GM19023 (cell line): ENCODE data around the gene FOXR1.
A peak's percentile ranks its signal among the peaks of the same experiment; 100 is the strongest.
"Not testable (repeated sequence)": the region's sequence is repeated elsewhere in the genome, so short reads cannot be mapped to it uniquely, and the experiment has no call there.

ENCODE experiments used
- ATAC-seq: cut with Tn5 transposase; IDR thresholded peaks from one replicate; pipeline ENCODE4 v1.9.1; 2021; ENCODE audit warnings: mild to moderate bottlenecking, moderate library complexity; ENCODE audit not compliant: unreplicated experiment

Gene FOXR1

DNA sequence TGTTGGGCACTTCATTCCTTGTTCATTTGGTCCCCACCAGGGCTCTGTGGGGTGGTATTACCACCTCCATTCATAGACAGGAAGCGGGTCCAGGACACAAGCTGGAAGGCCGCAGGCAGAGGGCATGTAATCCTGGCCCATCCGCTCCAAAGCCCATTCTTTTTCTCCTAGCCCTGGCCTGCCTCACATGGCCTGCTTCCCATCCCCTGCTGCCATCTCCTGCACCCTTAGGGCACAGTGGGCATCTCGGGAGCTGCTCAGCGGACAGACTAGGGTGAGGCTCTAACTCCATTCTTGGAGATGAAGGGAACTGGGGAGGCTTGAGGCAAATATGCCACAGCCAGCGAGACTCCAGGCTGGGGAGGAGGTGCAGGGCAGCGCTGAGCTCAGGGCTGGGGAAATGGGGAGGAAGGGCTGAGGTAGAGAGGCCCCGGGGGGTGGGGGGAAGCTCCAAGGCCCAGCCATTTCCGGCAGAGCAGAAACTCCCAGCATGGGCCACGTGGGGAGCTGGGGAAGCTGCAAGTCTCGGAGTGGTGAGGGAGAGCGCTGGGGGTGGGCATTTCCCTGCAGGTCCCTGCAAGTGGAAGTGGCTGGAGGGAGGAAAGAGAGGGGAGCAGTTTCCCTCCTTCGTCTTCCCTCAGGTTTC, 31.5 kb upstream of the FOXR1 start:
- ATAC-seq: peak; percentile 50

GRCh38 chr11:118947091-118947490, 24.5 kb upstream of the FOXR1 start:
- ATAC-seq: no peak

GRCh38 chr11:118948000-118948399, 23.6 kb upstream of the FOXR1 start:
- no peak for ATAC-seq

DNA sequence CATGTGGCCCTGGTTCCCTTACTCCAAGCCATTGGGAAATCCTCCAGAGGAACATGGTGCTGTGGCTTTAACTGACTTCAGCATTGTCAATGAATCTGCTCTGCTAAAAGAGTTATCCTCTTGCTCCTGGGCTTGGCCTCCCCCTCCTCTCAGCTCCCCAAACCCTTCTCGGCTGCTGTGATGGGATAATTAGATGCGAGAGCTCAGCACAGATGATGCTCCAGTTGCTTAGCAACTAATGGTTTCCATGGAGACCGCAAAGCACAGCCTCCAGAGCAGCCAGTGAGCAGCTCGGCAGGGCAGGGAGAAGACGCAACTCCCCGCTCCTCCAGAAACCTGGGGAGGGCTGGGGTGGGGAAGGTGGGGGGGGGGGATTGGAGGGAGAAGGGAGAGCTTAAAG, 18.3 kb upstream of the FOXR1 start:
- no peak for ATAC-seq

- ATAC-seq: not testable (repeated sequence)
Observed at GRCh38 chr11:118953976-118954375, 17.6 kb upstream of the FOXR1 start.

DNA sequence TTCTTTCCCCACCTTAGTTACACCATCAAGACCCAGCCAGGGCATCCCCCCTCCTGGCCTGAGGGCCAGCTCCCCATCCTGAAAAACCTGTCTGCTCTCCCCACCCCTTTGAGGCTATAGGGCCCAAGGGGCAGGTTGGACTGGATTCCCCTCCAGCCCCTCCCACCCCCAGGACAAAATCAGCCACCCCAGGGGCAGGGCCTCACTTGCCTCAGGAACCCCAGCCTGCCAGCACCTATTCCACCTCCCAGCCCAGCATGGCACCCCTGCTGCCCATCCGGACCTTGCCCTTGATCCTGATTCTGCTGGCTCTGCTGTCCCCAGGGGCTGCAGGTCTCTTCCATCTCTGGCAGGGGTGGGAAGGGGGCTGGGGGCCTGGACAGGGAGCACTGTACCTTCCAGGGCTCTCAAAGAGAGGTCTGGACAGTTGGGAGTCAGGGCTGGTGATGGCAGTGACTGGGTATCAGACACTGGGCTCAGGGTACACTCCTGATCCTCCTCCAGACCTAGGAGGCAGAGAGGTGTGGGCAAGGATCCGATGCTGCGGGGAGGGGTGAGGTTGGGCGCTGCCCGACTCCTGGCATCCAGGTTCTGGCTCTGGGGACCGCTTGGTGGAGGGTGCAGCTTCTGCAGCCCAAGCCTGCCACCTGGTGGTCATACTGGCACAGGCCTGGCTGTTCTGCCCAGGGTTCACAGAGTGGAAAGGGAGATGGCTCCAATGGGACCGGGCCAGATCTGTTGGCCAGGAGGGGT, 15.3 kb upstream of the FOXR1 start, which contains the start of gene UPK2:
Gene UPK2, plus strand, starts transcription at position 205 of the 753 bp plus-strand sequence. Its CDS starts 53 bp downstream, at position 258.
- no peak for ATAC-seq

- ATAC-seq: no peak
Observed at GRCh38 chr11:118956847-118957469, 14.6 kb upstream of the FOXR1 start.

DNA sequence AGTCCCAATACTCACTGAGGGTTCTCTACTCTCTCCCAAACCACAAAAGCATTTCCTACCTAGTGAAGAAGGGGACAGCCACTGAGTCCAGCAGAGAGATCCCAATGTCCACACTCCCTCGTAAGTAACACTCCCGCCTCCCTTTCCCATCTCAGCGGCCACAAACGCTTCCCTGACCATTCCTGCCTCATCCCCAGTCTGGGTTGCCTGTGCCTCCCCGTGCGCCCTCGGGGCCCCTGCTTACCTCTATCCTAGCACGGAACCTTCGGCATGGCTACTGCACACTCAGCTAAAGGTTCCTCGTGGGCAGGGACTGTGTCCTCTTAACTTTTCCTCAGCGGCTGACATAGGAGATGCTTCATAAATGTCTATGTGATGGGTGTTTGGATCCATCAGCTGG, 14.0 kb upstream of the FOXR1 start:
- no peak for ATAC-seq

DNA sequence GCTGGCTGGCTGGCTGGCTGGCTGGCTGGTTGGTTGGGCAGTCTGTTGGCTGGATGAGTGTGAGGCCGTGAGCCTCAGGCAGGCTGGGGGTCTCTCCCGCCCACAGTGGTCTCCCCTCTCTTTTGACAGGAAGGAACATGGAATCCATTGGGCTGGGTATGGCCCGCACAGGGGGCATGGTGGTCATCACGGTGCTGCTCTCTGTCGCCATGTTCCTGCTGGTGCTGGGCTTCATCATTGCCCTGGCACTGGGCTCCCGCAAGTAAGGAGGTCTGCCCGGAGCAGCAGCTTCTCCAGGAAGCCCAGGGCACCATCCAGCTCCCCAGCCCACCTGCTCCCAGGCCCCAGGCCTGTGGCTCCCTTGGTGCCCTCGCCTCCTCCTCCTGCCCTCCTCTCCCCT, 13.6 kb upstream of the FOXR1 start:
- no peak for ATAC-seq

DNA sequence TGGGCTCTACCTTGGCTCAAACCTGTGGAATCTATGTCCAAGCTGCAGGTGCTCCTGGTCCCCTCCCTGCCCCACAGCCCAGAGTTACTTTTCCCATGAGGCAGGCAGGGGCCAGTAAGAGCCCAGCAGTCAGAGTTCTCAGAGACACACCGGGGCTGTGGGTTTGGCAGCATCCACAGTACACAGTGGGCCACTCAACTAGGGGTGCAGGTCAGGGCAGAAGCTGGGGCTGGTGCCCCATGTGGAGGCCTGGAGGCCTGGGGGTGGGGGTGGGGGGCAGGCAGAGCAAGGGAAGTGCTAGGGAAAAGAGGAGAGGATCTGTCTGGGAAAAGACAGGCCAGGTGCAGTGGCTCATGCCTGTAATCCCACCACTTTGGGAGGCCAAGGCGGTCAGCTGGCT, 13.0 kb upstream of the FOXR1 start:
- no peak for ATAC-seq

- ATAC-seq: no peak
Observed at GRCh38 chr11:118961189-118961588, 10.4 kb upstream of the FOXR1 start.

DNA sequence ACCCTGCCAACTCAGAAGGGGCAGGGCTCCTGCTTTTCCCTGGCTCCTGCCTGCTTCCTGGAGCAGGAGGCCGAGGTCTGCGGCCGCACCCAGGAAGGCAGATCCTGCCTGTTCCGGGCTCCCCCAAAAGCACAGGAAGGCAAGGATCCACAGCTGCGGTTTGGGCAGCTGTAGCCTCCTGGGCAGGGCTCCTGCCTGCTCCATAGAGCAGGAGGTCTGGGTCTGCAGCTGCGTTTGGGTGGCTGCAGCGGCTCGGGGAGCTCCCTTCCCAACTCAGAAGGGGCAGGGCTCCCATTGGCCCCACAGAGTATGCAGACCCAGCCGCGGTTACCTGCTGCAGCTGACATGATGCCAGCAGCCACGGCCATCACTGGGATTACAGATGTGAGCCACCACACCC, 10.0 kb upstream of the FOXR1 start:
- ATAC-seq: no peak

- not testable (repeated sequence) for ATAC-seq
Observed at GRCh38 chr11:118969508-118969907, 2.1 kb upstream of the FOXR1 start.

DNA sequence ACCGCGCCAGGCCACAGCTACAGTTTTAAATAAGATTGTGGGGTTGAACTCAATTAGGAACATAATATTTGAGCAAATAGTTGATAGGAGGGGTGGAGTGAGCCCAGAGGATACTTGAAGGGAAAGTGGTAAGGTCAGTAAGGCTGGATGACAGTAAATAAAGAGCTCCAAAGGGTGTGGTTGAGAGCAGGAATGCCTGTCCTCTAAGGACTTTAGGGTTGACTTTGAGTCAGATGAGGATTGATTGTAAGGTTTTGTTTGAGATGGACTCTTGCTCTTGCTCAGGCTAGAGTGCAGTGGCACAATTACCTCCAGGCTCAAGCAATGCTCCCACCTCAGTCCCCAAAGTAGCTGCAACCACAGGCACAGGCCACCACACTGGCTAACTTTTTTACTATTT, 2.4 kb downstream of the FOXR1 start:
- ATAC-seq: no peak

GRCh38 chr11:118975771-118976709, 4.5 kb downstream of the FOXR1 start:
- ATAC-seq: no peak

DNA sequence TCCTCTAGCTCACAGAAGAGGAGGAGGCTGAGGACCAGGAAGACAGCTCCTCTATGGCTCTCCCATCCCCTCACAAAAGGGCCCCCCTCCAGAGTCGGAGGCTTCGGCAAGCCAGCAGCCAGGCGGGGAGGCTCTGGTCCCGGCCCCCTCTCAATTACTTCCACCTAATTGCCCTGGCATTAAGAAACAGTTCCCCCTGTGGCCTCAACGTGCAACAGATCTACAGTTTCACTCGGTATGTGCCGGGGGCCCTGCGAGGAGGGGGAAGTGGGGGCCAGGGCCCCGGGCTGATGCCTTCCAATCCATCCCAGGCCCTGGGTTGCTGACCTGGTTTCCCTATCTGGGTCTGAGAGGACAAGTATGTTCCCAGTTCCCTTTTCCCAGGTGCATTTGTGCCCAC, 7.9 kb downstream of the FOXR1 start:
- no peak for ATAC-seq

DNA sequence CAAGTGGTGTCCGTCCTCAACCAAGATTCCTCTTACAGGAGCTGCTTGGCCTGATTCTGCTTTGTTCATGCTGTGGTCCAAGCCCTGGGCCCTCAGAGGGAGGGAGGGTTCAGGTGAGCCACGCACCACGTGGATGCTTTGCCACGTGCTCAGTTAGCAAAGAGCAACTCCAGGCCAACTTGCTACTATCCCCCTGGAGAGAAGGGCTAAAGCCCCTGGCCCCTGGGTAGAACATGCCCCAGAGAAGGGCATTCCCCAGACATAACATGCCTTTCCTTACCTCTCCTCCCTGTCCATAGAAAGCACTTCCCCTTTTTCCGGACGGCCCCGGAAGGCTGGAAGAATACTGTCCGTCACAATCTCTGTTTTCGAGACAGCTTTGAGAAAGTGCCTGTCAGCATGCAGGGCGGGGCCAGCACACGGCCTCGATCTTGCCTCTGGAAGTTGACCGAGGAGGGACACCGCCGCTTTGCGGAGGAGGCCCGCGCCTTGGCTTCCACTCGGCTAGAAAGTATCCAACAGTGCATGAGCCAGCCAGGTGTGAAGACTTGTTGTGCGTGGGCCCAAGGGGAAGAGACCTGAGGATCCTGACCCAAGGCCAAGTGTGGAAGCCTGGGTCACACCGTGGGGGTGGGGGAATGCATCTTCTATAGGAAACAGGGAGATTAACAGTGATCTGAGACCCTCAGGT, 8.8 kb downstream of the FOXR1 start:
- ATAC-seq: no peak

DNA sequence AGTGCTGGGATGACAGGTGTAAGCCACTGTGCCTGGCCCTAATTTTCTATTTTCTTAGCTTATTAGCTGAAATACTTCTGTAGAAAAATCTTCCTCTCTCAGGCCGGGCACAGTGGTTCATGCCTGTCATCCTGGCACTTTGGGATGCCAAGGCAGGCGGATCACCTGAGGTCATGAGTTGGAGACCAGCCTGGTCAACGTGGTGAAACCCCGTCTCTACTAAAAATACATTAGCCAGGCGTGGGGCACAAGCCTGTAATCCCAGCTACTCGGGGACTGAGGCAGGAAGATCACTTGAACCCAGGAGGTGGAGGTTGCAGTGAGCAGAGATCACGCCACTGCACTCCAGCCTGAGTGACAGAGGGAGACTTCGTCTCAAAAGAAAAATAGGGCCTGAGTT, 12.8 kb downstream of the FOXR1 start:
- not testable (repeated sequence) for ATAC-seq

DNA sequence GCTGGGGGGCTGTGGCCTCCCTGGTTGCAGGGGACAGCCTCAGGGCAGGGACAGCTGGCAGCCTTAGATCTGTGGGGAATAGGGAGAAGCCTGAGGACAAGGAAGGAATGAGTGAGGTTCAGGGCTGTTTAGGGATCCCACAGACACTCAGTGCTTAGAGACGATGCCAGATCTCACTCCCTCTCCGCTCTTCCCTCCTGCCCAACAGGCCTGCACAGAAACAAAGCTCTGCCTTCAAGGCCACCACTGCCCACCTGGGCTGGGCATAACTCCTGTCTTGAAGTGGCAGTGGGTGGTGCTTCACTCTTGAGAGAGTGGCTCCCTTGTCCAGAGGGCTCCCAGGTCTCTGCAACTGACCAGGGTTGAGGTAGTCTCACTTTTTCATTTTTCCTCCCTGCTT, 13.3 kb downstream of the FOXR1 start:
- ATAC-seq: no peak

GRCh38 chr11:118988280-118988679, 16.7 kb downstream of the FOXR1 start:
- no peak for ATAC-seq
